Esophagus muscularis mucosa (tissue), 3 donors: ENCODE data around the gene RCC2.

ENCODE experiments used
- CTCF ChIP-seq, 3 experiments: fragments of 200-600 bp in 2 of 3; fragments of 450-650 bp in 1 of 3; sonication (generic) in 2 of 3; IDR thresholded peaks; one replicate each; pipeline ENCODE4 v1.5.1; 2017 to 2019; ENCODE audit warnings: antibody characterized with exemption in 3 of 3, mild to moderate bottlenecking in 2 of 3, moderate library complexity in 1 of 3
- EP300 ChIP-seq: sonication (generic); formaldehyde crosslinking; IDR thresholded peaks from one replicate; pipeline ENCODE4 v1.6.1; 2017; ENCODE audit warnings: antibody characterized with exemption

- no peak for TF ChIP-seq CTCF (IDR thresholded peaks at IDR 0.05)
- TF ChIP-seq EP300 = no peak
Measured at GRCh38 chr1:17361687-17362086, 77.8 kb downstream of the RCC2 start.
